Cardiac septum (tissue), 1 donor: ENCODE data around the gene POFUT2. TPM values are rescaled to one million over a fixed set of nuclear protein-coding genes. Genes with fewer than 3 reads are reported as not detected.

Experiments used
- DNase-seq: peaks from one replicate; pipeline ENCODE4 v3.0.0-alpha.2; 2020; ENCODE audit warnings: low spot score
- intact Hi-C: fragments of 100-400 bp; cut with DNase I; formaldehyde crosslinking; loops from one replicate; pipeline ENCODE4 v1.14.0; 2022
- long read RNA-seq: library from polyadenylated mRNA; unstranded; transcript quantifications from one replicate; pipeline ENCODE4 v2.0.0, GENCODE V29; 2021
- total RNA-seq: library from RNA; stranded (reverse); fragmentation: NEBNext Ultra II Directional; extraction: Animal tissue kit (Norgen Biotek cat#: 25700); gene quantifications from one replicate; pipeline ENCODE4 v1.2.1, GENCODE V29; 2021
- donor health status: DM: no; HTN: no; CAD: no.

Gene POFUT2
- total RNA-seq: 20.1 TPM
- long read RNA-seq, transcript POFUT2-203 (9 exons, 2,871 nt): major isoform, 11 of 26 reads
- long read RNA-seq, partial matches to known transcripts: 6 of 26 reads
- long read RNA-seq, other reads (novel, unspliced or antisense): 8 of 26 reads

GRCh38 chr21:45287438-45288391, at the start of gene POFUT2:
Gene POFUT2 (minus strand): TSS chr21:45287895. CDS start chr21:45287871, 24 bp downstream.
- peak; percentile 99 for DNase-seq
- intact Hi-C loops: no loop called here

- intact Hi-C loops: no loop called here
- DNase-seq: no peak
Measured at GRCh38 chr21:45336870-45337269, 49.2 kb upstream of the POFUT2 start.

- DNase-seq: no peak
- intact Hi-C loops: no loop called here
Measured at GRCh38 chr21:45336535-45336810, 48.8 kb upstream of the POFUT2 start.

GRCh38 chr21:45335761-45336534, 48.3 kb upstream of the POFUT2 start:
- intact Hi-C loops: no loop called here
- no peak for DNase-seq

GRCh38 chr21:45335151-45335760, 47.6 kb upstream of the POFUT2 start:
- no peak for DNase-seq
- intact Hi-C loops: no loop called here

GRCh38 chr21:45334591-45335081, 46.9 kb upstream of the POFUT2 start:
- intact Hi-C loops: no loop called here
- no peak for DNase-seq

- no peak for DNase-seq
- intact Hi-C loops: no loop called here
Measured at GRCh38 chr21:45334134-45334533, 46.4 kb upstream of the POFUT2 start.

GRCh38 chr21:45333583-45334121, 46.0 kb upstream of the POFUT2 start:
- no peak for DNase-seq
- intact Hi-C loops: no loop called here

GRCh38 chr21:45332981-45333582, 45.4 kb upstream of the POFUT2 start:
- intact Hi-C loops: no loop called here
- no peak for DNase-seq

- DNase-seq: no peak
- intact Hi-C loops: no loop called here
Measured at GRCh38 chr21:45332415-45332814, 44.7 kb upstream of the POFUT2 start.

GRCh38 chr21:45331531-45332147, 43.9 kb upstream of the POFUT2 start:
- DNase-seq: no peak
- intact Hi-C loops: no loop called here

GRCh38 chr21:45330851-45331261, 43.2 kb upstream of the POFUT2 start:
- intact Hi-C loops: no loop called here
- no peak for DNase-seq

- DNase-seq: no peak
- intact Hi-C loops: no loop called here
Measured at GRCh38 chr21:45330075-45330781, 42.5 kb upstream of the POFUT2 start.

- DNase-seq: no peak
- intact Hi-C loops: no loop called here
Measured at GRCh38 chr21:45329261-45330074, 41.8 kb upstream of the POFUT2 start.

- no peak for DNase-seq
- intact Hi-C loops: no loop called here
Measured at GRCh38 chr21:45328198-45329091, 40.8 kb upstream of the POFUT2 start.

- DNase-seq: no peak
- intact Hi-C loops: no loop called here
Measured at GRCh38 chr21:45327441-45328197, 39.9 kb upstream of the POFUT2 start.
